A673 (cell line): ENCODE results near the gene MATN1. TPM values are rescaled to one million over a fixed set of nuclear protein-coding genes. Genes with fewer than 3 reads are reported as not detected.

Experiments
- BruUV-seq: library from RNA; stranded (reverse); fragments of 400-500 nt; replicated peaks from 2 replicates; lab custom pipeline; 2021; lab: Mats Ljungman, UMichigan
- CTCF ChIA-PET: fragments of 300-600 bp; sonication (Branson Sonifier 250); formaldehyde crosslinking; loops from one replicate; lab custom pipeline; 2022; ENCODE audit warnings: antibody characterized with exemption; lab: Charles Lee
- POLR2A ChIA-PET: fragments of 300-600 bp; sonication (Branson Sonifier 250); formaldehyde crosslinking; loops from one replicate; lab custom pipeline; 2022; ENCODE audit warnings: antibody characterized with exemption; ENCODE audit not compliant: low non-redundant PET; lab: Charles Lee
- DNase-seq: peaks from one replicate; pipeline ENCODE4 v3.0.0-alpha.2; 2015; ENCODE audit warnings: low spot score
- H3K27ac ChIP-seq: fragments of 200-600 bp; sonication (generic); 2 replicates; pipeline ENCODE4 v1.5.1; 2016; ENCODE audit warnings: mixed run types, low read depth, mild to moderate bottlenecking, mixed read lengths, antibody characterized with exemption, low read length; ENCODE audit not compliant: poor library complexity, severe bottlenecking
- H3K27me3 ChIP-seq: fragments of 200-600 bp; sonication (generic); replicated peaks from 2 replicates; pipeline ENCODE4 v1.6.1; 2017; ENCODE audit warnings: mixed run types, low read depth, mild to moderate bottlenecking, mixed read lengths, antibody characterized with exemption, low read length; ENCODE audit not compliant: insufficient read depth, poor library complexity
- H3K36me3 ChIP-seq: fragments of 200-600 bp; sonication (generic); 2 replicates; pipeline ENCODE4 v1.6.1; 2016; ENCODE audit warnings: mixed run types, mild to moderate bottlenecking, mixed read lengths, antibody characterized with exemption, low read length; ENCODE audit not compliant: insufficient read depth, poor library complexity, severe bottlenecking
- H3K4me1 ChIP-seq: fragments of 200-600 bp; sonication (generic); 2 replicates; pipeline ENCODE4 v1.6.1; 2017; ENCODE audit warnings: mixed run types, mild to moderate bottlenecking, mixed read lengths, antibody characterized with exemption, low read length; ENCODE audit not compliant: insufficient read depth, poor library complexity, severe bottlenecking
- H3K4me3 ChIP-seq: fragments of 200-600 bp; sonication (generic); 2 replicates; pipeline ENCODE4 v1.5.1; 2016; ENCODE audit warnings: low read depth, mixed run types, mild to moderate bottlenecking, mixed read lengths, low read length; ENCODE audit not compliant: poor library complexity, severe bottlenecking
- H3K9me3 ChIP-seq: fragments of 200-600 bp; sonication (generic); 2 replicates; pipeline ENCODE4 v1.6.1; 2016; ENCODE audit warnings: mixed run types, low read depth, mild to moderate bottlenecking, mixed read lengths, antibody characterized with exemption, low read length; ENCODE audit not compliant: poor library complexity, severe bottlenecking
- EZH2 ChIP-seq: fragments of 200-600 bp; sonication (generic); IDR thresholded peaks from 2 replicates; pipeline ENCODE4 v1.6.1; 2017; ENCODE audit warnings: borderline replicate concordance, low read depth, mild to moderate bottlenecking, mixed read lengths, antibody characterized with exemption, low read length; ENCODE audit not compliant: poor library complexity, severe bottlenecking
- intact Hi-C: fragments of 100-400 bp; cut with micrococcal nuclease; formaldehyde crosslinking; loops from one replicate; pipeline ENCODE4 v1.10.0; 2022; ENCODE audit not compliant: unreplicated experiment
- total RNA-seq: library from RNA; stranded (reverse); gene quantifications from 2 replicates; pipeline ENCODE4 v1.2.3, GENCODE V29; 2021
- TF ChIP-seq, protein P1 (sequence below): fragments of 300-800, 200-600 bp; sonication (generic); conservative IDR thresholded peaks from 2 replicates; pipeline ENCODE4 v1.5.1; 2017; ENCODE audit warnings: low read depth, mild to moderate bottlenecking, antibody characterized with exemption, low read length, moderate library complexity, mixed read lengths

Gene MATN1
- total RNA-seq, 1 experiment from 2014 or later: not detected

DNA sequence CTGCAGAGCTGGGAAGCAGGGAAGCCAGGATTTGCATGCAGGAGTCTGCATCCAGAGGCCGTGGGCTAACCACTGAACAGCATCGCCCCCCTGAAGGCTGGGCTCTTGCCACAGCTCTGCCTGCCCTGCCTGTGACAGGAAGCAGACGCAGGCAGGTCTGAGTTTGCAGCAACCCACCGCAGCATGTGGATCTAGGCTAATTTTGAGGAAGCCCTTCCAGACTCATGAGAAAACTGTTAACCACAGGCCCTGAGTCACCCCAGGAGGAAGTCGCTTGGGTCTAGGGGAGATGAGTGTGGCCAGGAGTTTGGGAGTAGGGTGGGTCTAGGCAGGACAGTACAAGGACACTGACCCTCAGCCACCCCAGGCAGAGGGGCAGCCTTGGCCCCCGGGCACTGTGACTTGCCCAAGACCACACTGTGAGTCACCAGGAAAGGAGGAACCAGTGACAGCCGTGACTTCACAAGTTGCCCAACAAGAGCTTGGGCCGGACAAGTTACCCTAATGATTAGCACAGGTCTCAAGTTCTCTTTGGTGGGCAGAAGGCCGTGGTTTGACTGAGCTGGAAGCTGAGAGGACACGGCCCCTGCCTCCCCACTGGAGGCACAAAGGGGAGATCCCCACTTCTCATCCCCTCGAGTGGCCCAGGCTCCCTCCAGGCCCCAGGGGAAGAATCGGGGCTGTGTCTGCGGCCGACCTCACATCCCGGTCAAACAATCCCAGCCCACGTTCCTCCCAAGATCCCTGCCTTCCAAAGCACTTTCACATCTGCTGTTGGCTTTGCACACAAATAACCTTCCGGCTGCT lies 33.4 kb upstream of the MATN1 start:
- no TSS peak for BruUV-seq
- H3K36me3 ChIP-seq: no peaks in the 10 kb centered on the region
- H3K4me3 ChIP-seq: no peak overlapping the region
- DNase-seq: no peak
- CTCF ChIA-PET: no interaction called here
- TF ChIP-seq, protein P1, sequence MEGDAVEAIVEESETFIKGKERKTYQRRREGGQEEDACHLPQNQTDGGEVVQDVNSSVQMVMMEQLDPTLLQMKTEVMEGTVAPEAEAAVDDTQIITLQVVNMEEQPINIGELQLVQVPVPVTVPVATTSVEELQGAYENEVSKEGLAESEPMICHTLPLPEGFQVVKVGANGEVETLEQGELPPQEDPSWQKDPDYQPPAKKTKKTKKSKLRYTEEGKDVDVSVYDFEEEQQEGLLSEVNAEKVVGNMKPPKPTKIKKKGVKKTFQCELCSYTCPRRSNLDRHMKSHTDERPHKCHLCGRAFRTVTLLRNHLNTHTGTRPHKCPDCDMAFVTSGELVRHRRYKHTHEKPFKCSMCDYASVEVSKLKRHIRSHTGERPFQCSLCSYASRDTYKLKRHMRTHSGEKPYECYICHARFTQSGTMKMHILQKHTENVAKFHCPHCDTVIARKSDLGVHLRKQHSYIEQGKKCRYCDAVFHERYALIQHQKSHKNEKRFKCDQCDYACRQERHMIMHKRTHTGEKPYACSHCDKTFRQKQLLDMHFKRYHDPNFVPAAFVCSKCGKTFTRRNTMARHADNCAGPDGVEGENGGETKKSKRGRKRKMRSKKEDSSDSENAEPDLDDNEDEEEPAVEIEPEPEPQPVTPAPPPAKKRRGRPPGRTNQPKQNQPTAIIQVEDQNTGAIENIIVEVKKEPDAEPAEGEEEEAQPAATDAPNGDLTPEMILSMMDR: no peak
- no peak for TF ChIP-seq EZH2
- intact Hi-C loops: no loop called here
- peaks cover 6% of the 10 kb centered on the region for H3K4me1 ChIP-seq
- no peak overlapping the region for H3K27ac ChIP-seq
- POLR2A ChIA-PET: no interaction called here
- H3K27me3 ChIP-seq: no peaks in the 10 kb centered on the region
- no peaks in the 10 kb centered on the region for H3K9me3 ChIP-seq

DNA sequence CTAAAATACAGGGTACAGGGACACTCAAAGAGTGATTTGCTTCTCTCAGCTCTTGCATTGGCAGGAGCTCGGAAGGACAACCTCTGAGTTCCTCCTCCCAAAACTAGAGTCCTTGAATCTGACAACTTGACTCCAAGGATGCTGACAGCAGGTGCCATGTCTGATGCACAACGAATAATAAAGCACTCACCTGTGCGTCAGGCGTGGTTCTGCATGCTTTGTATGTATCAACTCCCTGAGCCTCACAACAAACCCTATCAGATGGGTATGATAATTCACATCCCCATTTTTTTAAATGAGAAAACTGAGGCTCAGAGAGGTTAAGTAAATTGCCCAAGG lies 32.8 kb upstream of the MATN1 start:
- POLR2A ChIA-PET: no interaction called here
- Histone ChIP-seq H3K4me3 (no peak overlapping the region), H3K27ac (no peak overlapping the region), H3K27me3 (no peaks in the 10 kb centered on the region), H3K4me1 (peaks cover under 1% of the 10 kb centered on the region), H3K36me3 (no peaks in the 10 kb centered on the region), H3K9me3 (no peaks in the 10 kb centered on the region)
- BruUV-seq: no TSS peak
- CTCF ChIA-PET: no interaction called here
- intact Hi-C loops: no loop called here
- no peak for TF ChIP-seq EZH2
- TF ChIP-seq, protein P1: no peak
- no peak for DNase-seq

DNA sequence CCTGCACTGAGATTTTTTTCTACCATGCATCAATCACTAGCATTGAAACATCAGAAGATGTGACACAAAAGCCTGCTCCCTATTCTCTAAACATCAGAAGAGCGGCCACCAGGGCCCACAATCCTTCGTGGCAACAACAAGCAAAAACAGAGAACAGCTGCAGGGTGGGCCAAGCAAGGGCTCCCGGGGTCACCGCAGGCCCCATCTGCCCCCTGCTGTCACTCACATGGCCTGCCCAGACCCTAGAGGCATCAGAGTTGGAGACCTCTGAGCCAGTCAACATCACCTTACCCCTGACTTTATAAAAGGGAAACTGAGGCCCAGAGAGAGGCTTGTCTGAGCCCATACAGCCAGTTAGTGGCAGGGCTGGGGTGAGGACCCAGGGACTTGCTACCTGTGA lies 32.4 kb upstream of the MATN1 start:
- no peaks in the 10 kb centered on the region for H3K36me3 ChIP-seq
- no peak overlapping the region for H3K27ac ChIP-seq
- no peaks in the 10 kb centered on the region for H3K9me3 ChIP-seq
- no TSS peak for BruUV-seq
- no peaks in the 10 kb centered on the region for H3K27me3 ChIP-seq
- POLR2A ChIA-PET: no interaction called here
- intact Hi-C loops: no loop called here
- no peak overlapping the region for H3K4me3 ChIP-seq
- TF ChIP-seq EZH2: no peak
- TF ChIP-seq, protein P1: no peak
- H3K4me1 ChIP-seq: no peaks in the 10 kb centered on the region
- CTCF ChIA-PET: no interaction called here
- DNase-seq: no peak
